Caco-2 (cell line): ENCODE data around the gene GPRIN1. TPM values are rescaled to one million over a fixed set of nuclear protein-coding genes. Genes with fewer than 3 reads are reported as not detected.

Experiments used
- BruUV-seq: library from RNA; stranded (reverse); fragments of 400-500 nt; replicated peaks from 2 replicates; lab custom pipeline; 2021; lab: Mats Ljungman, UMichigan
- CTCF ChIA-PET: fragments of 300-600 bp; sonication (Branson Sonifier 250); formaldehyde crosslinking; loops from one replicate; lab custom pipeline; 2022; ENCODE audit warnings: antibody characterized with exemption; lab: Charles Lee
- POLR2A ChIA-PET: fragments of 300-600 bp; sonication (Branson Sonifier 250); formaldehyde crosslinking; loops from one replicate; lab custom pipeline; 2022; ENCODE audit warnings: antibody characterized with exemption; lab: Charles Lee
- DNase-seq, 2 experiments: peaks; one replicate each; pipeline versions ENCODE4 v3.0.0 to v3.0.0-alpha.2; 2020 to 2022
- H3K27me3 ChIP-seq: replicated peaks from 2 replicates; pipeline ENCODE4 v1.6.0; 2011; ENCODE audit warnings: low read length; ENCODE audit not compliant: control insufficient read depth, insufficient read depth
- H3K36me3 ChIP-seq: 2 replicates; pipeline ENCODE4 v1.5.1; 2011; ENCODE audit warnings: low read length; ENCODE audit not compliant: control insufficient read depth, insufficient read depth
- H3K4me1 ChIP-seq: fragments of 250-450 bp; sonication (Bioruptor Pico); 2 replicates; pipeline ENCODE4 v1.5.1; 2020; ENCODE audit warnings: mild to moderate bottlenecking
- H3K4me3 ChIP-seq: 2 replicates; pipeline ENCODE4 v1.5.1; 2011; ENCODE audit warnings: low read depth, mild to moderate bottlenecking, control low read depth, low read length
- H3K9me3 ChIP-seq: fragments of 250-450 bp; sonication (Bioruptor Pico); 2 replicates; pipeline ENCODE4 v1.5.1; 2020; ENCODE audit warnings: mild to moderate bottlenecking, moderate library complexity
- H3K27ac Mint-ChIP-seq: one replicate; pipeline ENCODE4 v1.8.0; 2022; ENCODE audit warnings: mixed read lengths; ENCODE audit not compliant: unreplicated experiment
- H3K27me3 Mint-ChIP-seq: one replicate; pipeline ENCODE4 v1.8.0; 2022; ENCODE audit warnings: mixed read lengths; ENCODE audit not compliant: insufficient read depth, unreplicated experiment
- H3K36me3 Mint-ChIP-seq: one replicate; pipeline ENCODE4 v1.8.0; 2022; ENCODE audit warnings: mild to moderate bottlenecking, mixed read lengths; ENCODE audit not compliant: insufficient read depth, unreplicated experiment
- H3K4me1 Mint-ChIP-seq: one replicate; pipeline ENCODE4 v1.8.0; 2022; ENCODE audit warnings: low read depth, mixed read lengths; ENCODE audit not compliant: unreplicated experiment
- H3K4me3 Mint-ChIP-seq: one replicate; pipeline ENCODE4 v1.8.0; 2022; ENCODE audit warnings: mild to moderate bottlenecking, moderate library complexity, mixed read lengths; ENCODE audit not compliant: unreplicated experiment
- H3K9me3 Mint-ChIP-seq: one replicate; pipeline ENCODE4 v1.8.0; 2022; ENCODE audit warnings: mixed read lengths; ENCODE audit not compliant: unreplicated experiment
- intact Hi-C: fragments of 100-400 bp; cut with micrococcal nuclease; formaldehyde crosslinking; loops from one replicate; pipeline ENCODE4 v1.10.0; 2022; ENCODE audit not compliant: unreplicated experiment
- total RNA-seq: library from RNA; stranded (reverse); gene quantifications from 2 replicates; pipeline ENCODE4 v1.2.3, GENCODE V29; 2022
- TF ChIP-seq, protein P1 (sequence below), 2 experiments: fragments of 200-600 bp in 1 of 2; IDR thresholded peaks; 1 replicate in 1 of 2; 2 replicates in 1 of 2; pipeline versions ENCODE4 v1.5.1 to v1.8.0; 2011 to 2022; ENCODE audit warnings: antibody characterized with exemption in 1 of 2, control low read depth in 1 of 2, inconsistent platforms in 1 of 2, low read depth in 1 of 2, low read length in 1 of 2, mild to moderate bottlenecking in 1 of 2, moderate library complexity in 1 of 2; ENCODE audit not compliant: insufficient read depth in 1 of 2, severe bottlenecking in 1 of 2, unreplicated experiment in 1 of 2

GPRIN1 gene
- total RNA-seq, 1 experiment from 2014 or later: 3.9 TPM

DNA sequence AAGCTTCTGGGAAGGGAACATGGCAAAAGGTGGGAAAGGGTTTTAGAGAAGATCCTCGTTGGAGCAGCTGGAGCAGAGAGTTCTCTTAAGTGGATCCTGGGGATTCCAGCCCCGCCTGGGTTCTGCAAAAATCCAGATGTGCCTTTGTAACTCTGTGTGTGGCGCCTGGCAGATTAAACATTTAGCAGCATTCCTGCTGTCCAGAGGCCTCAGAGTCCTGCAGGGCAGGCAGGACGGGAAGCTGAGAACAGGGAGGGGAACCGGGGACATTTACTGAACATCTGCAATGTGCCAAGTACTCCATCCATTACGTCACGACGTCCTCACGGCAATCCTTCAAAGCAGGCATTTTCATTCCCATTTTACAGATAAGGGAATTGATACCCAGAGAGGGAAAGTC, 26.5 kb upstream of the GPRIN1 start:
- Histone ChIP-seq H3K4me3 (no peak overlapping the region), H3K27me3 (peaks cover 2% of the 10 kb centered on the region), H3K9me3 (no peaks in the 10 kb centered on the region), H3K36me3 (no peaks in the 10 kb centered on the region), H3K4me1 (no peaks in the 10 kb centered on the region)
- Mint-ChIP-seq H3K4me3 (no peak overlapping the region), H3K27ac (no peak overlapping the region), H3K4me1 (no peaks in the 10 kb centered on the region), H3K27me3 (peaks cover 28% of the 10 kb centered on the region), H3K36me3 (no peaks in the 10 kb centered on the region), H3K9me3 (no peaks in the 10 kb centered on the region)
- TF ChIP-seq, protein P1, sequence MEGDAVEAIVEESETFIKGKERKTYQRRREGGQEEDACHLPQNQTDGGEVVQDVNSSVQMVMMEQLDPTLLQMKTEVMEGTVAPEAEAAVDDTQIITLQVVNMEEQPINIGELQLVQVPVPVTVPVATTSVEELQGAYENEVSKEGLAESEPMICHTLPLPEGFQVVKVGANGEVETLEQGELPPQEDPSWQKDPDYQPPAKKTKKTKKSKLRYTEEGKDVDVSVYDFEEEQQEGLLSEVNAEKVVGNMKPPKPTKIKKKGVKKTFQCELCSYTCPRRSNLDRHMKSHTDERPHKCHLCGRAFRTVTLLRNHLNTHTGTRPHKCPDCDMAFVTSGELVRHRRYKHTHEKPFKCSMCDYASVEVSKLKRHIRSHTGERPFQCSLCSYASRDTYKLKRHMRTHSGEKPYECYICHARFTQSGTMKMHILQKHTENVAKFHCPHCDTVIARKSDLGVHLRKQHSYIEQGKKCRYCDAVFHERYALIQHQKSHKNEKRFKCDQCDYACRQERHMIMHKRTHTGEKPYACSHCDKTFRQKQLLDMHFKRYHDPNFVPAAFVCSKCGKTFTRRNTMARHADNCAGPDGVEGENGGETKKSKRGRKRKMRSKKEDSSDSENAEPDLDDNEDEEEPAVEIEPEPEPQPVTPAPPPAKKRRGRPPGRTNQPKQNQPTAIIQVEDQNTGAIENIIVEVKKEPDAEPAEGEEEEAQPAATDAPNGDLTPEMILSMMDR (IDR thresholded peaks at IDR 0.05; ENCODE audit: insufficient read depth in 1 of 2, low read depth in 1 of 2, low read length in 1 of 2, severe bottlenecking in 1 of 2, unreplicated experiment in 1 of 2): no peak
- intact Hi-C loops: no loop called here
- POLR2A ChIA-PET: no interaction called here
- CTCF ChIA-PET: no interaction called here
- BruUV-seq: no TSS peak
- no peak for DNase-seq

GRCh38 chr5:176633598-176633997, 23.6 kb upstream of the GPRIN1 start:
- Histone ChIP-seq H3K27me3 (peaks cover 3% of the 10 kb centered on the region), H3K36me3 (no peaks in the 10 kb centered on the region), H3K9me3 (no peaks in the 10 kb centered on the region), H3K4me3 (no peak overlapping the region), H3K4me1 (peaks cover 7% of the 10 kb centered on the region)
- DNase-seq: no peak
- H3K36me3 Mint-ChIP-seq: no peaks in the 10 kb centered on the region
- H3K9me3 Mint-ChIP-seq: no peaks in the 10 kb centered on the region
- ChIA-PET POLR2A (no interaction called here), CTCF (no interaction called here)
- no peak overlapping the region for H3K27ac Mint-ChIP-seq
- TF ChIP-seq, protein P1 (IDR thresholded peaks at IDR 0.05; ENCODE audit: insufficient read depth in 1 of 2, low read depth in 1 of 2, low read length in 1 of 2, severe bottlenecking in 1 of 2, unreplicated experiment in 1 of 2): no peak
- no peak overlapping the region for H3K4me3 Mint-ChIP-seq
- intact Hi-C loops: no loop called here
- H3K4me1 Mint-ChIP-seq: no peaks in the 10 kb centered on the region
- peaks cover 33% of the 10 kb centered on the region for H3K27me3 Mint-ChIP-seq
- BruUV-seq: no TSS peak

DNA sequence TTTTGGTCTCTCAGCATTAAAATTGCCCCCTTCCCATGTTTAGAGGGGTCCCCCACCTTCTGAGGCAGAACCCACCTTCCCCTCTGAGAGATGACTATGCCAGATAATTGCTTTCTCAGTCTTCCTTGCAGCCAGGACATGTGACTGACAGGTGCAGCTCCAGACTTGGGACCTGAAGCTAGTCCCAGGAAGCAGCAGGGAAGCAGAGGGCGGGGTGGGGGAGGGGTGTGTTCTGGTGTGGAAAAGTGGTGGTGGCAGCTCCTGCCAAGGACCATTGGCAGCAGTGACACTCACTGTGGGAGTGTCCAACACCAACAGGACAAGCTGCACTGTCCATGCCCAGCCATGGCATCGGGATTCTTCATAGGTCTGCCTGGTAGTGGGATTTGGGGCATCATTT, 22.8 kb upstream of the GPRIN1 start:
- TF ChIP-seq, protein P1 (IDR thresholded peaks at IDR 0.05; ENCODE audit: insufficient read depth in 1 of 2, low read depth in 1 of 2, low read length in 1 of 2, severe bottlenecking in 1 of 2, unreplicated experiment in 1 of 2): no peak
- H3K9me3 Mint-ChIP-seq: no peaks in the 10 kb centered on the region
- H3K4me3 ChIP-seq: no peak overlapping the region
- H3K36me3 Mint-ChIP-seq: no peaks in the 10 kb centered on the region
- H3K4me1 Mint-ChIP-seq: no peaks in the 10 kb centered on the region
- H3K27ac Mint-ChIP-seq: no peak overlapping the region
- intact Hi-C loops: no loop called here
- no peak for DNase-seq
- BruUV-seq: no TSS peak
- H3K27me3 ChIP-seq: peaks cover 3% of the 10 kb centered on the region
- no peak overlapping the region for H3K4me3 Mint-ChIP-seq
- ChIA-PET CTCF (no interaction called here), POLR2A (no interaction called here)
- no peaks in the 10 kb centered on the region for H3K36me3 ChIP-seq
- H3K4me1 ChIP-seq: peaks cover 7% of the 10 kb centered on the region
- H3K27me3 Mint-ChIP-seq: peaks cover 32% of the 10 kb centered on the region
- H3K9me3 ChIP-seq: no peaks in the 10 kb centered on the region
